ENCODE data around the gene NIPAL4. TPM values are rescaled to one million over a fixed set of nuclear protein-coding genes. Genes with fewer than 3 reads are reported as not detected.

Gene NIPAL4
- total RNA-seq, 4 donors from 2014 or later: 0.63 to 1.2 (median 0.84) TPM; not detected in 1

- DNase-seq (ENCODE audit: low spot score) (no peak), ATAC-seq (ENCODE audit: low FRiP score) (no peak)
- TF ChIP-seq CTCF (IDR thresholded peaks at IDR 0.05): no peak
Measured at GRCh38 chr5:157451806-157452205, 8.2 kb upstream of the NIPAL4 start.

GRCh38 chr5:157454273-157454672, 5.7 kb upstream of the NIPAL4 start:
- ATAC-seq (ENCODE audit: low FRiP score): no peak
- DNase-seq (ENCODE audit: low spot score): no peak
- no peak for TF ChIP-seq CTCF (IDR thresholded peaks at IDR 0.05)

GRCh38 chr5:157455057-157455456, 5.0 kb upstream of the NIPAL4 start:
- ATAC-seq (ENCODE audit: low FRiP score) (no peak), DNase-seq (ENCODE audit: low spot score) (no peak)
- TF ChIP-seq CTCF (IDR thresholded peaks at IDR 0.05): no peak

- ATAC-seq (ENCODE audit: low FRiP score) (no peak), DNase-seq (ENCODE audit: low spot score) (no peak)
- TF ChIP-seq CTCF (IDR thresholded peaks at IDR 0.05): no peak
Measured at GRCh38 chr5:157456301-157456700, 3.7 kb upstream of the NIPAL4 start.

- DNase-seq (ENCODE audit: low spot score) (no peak), ATAC-seq (ENCODE audit: low FRiP score) (no peak)
- TF ChIP-seq CTCF (IDR thresholded peaks at IDR 0.05): no peak
Measured at GRCh38 chr5:157457391-157457790, 2.6 kb upstream of the NIPAL4 start.

- ATAC-seq (ENCODE audit: low FRiP score) (no peak), DNase-seq (ENCODE audit: low spot score) (no peak)
- no peak for TF ChIP-seq CTCF (IDR thresholded peaks at IDR 0.05)
Measured at GRCh38 chr5:157458835-157459234, 1.2 kb upstream of the NIPAL4 start.

- DNase-seq (ENCODE audit: low spot score): no peak
- TF ChIP-seq CTCF (IDR thresholded peaks at IDR 0.05): no peak
- no peak for ATAC-seq (ENCODE audit: low FRiP score)
Measured at GRCh38 chr5:157460921-157461792, 1.1 kb downstream of the NIPAL4 start.
